GM12878 (cell line): ENCODE measurements around the gene GPR108. TPM values are rescaled to one million over a fixed set of nuclear protein-coding genes. Genes with fewer than 3 reads are reported as not detected.
A peak's percentile ranks its signal among the peaks of the same experiment; 100 is the strongest.

Source experiments
- BCL11A ChIP-seq: IDR thresholded peaks from 2 replicates; pipeline ENCODE4 v1.6.1; 2011; ENCODE audit warnings: low read depth, low read length
- CUX1 ChIP-seq: IDR thresholded peaks from 2 replicates; pipeline ENCODE4 v1.6.1; 2012; ENCODE audit warnings: improper control_type of control experiment, low read depth, low read length; ENCODE audit not compliant: insufficient replicate concordance
- GATAD2B ChIP-seq: fragments of 450-650 bp; conservative IDR thresholded peaks from 2 replicates; pipeline ENCODE4 v1.6.1; 2017; ENCODE audit warnings: low read depth, mild to moderate bottlenecking, moderate library complexity
- NR2C1 ChIP-seq: fragments of 450-650 bp; IDR thresholded peaks from 2 replicates; pipeline ENCODE4 v1.6.1; 2017; ENCODE audit warnings: antibody characterized with exemption, mild to moderate bottlenecking, moderate library complexity
- PAX5 ChIP-seq: IDR thresholded peaks from 2 replicates; pipeline ENCODE4 v1.6.1; 2011; ENCODE audit warnings: low read depth, low read length, borderline replicate concordance
- PKNOX1 ChIP-seq: fragments of 450-650 bp; IDR thresholded peaks from 2 replicates; pipeline ENCODE4 v1.6.1; 2016; ENCODE audit warnings: mild to moderate bottlenecking
- POLR2A ChIP-seq: IDR thresholded peaks from 2 replicates; pipeline ENCODE4 v1.6.1; 2011; ENCODE audit warnings: low read depth, mild to moderate bottlenecking, low read length
- POLR2AphosphoS5 ChIP-seq: IDR thresholded peaks from 2 replicates; pipeline ENCODE4 v1.6.1; 2011; ENCODE audit warnings: mild to moderate bottlenecking, low read length, inconsistent platforms
- PRDM15 ChIP-seq: fragments of 450-650 bp; formaldehyde crosslinking; IDR thresholded peaks from 2 replicates; pipeline ENCODE4 v1.4.0; 2020; ENCODE audit warnings: mild to moderate bottlenecking, moderate library complexity
- SUPT20H ChIP-seq: IDR thresholded peaks from 2 replicates; pipeline ENCODE4 v1.6.1; 2011; ENCODE audit warnings: low read depth, mild to moderate bottlenecking, low read length, moderate library complexity, borderline replicate concordance; ENCODE audit not compliant: control insufficient read depth
- TAF1 ChIP-seq: IDR thresholded peaks from 2 replicates; pipeline ENCODE4 v1.6.1; 2011; ENCODE audit warnings: mild to moderate bottlenecking, low read depth, low read length, borderline replicate concordance
- polyA plus RNA-seq, 11 experiments: library from polyadenylated mRNA; depleted of rRNA in 4 of 11; unstranded in 6 of 11; stranded (reverse) in 5 of 11; fragments of >200 nt; fragmentation: Nextera tagmentation in 4 of 11; fragmentation: Illumina TruSeq in 1 of 11; extraction: Ambion mirVana in 4 of 11; extraction: Trizol in 1 of 11; gene quantifications; 1 replicate in 1 of 11; 2 replicates in 10 of 11; pipeline versions ENCODE4 v1.2.1 to v1.2.3, GENCODE V29; 2011 to 2016; ENCODE audit warnings: inconsistent platforms in 2 of 11, missing spikeins in 2 of 11, low read depth in 1 of 11
- total RNA-seq, 4 experiments: library from RNA; depleted of rRNA in 3 of 4; stranded (reverse); fragments of >200 nt in 3 of 4; fragmentation: Illumina TruSeq in 1 of 4; extraction: Trizol in 1 of 4; gene quantifications; 2 replicates each; pipeline versions ENCODE4 v1.2.1 to v1.2.3, GENCODE V29; 2013 to 2021
- TF ChIP-seq, protein P1 (sequence below): fragments of 450-650 bp; IDR thresholded peaks from 2 replicates; pipeline ENCODE4 v1.6.1; 2016; ENCODE audit warnings: mild to moderate bottlenecking, moderate library complexity, borderline replicate concordance

Gene GPR108
- total and polyA plus RNA-seq, 10 of the 15 experiments (the other 5 are each of a cell fraction or from before 2014, with no cell fraction given) = 4.4 to 87.2 (median 57.1) TPM

GRCh38 chr19:6739883-6740588, 2.7 kb upstream of the GPR108 start (continued):
- TF ChIP-seq CUX1 = no peak
- 0 out of 2 replicates have a peak, but pooled peaks have one; percentile 12 for TF ChIP-seq TAF1
- no peak for TF ChIP-seq SUPT20H
- TF ChIP-seq POLR2A = no peak
- TF ChIP-seq BCL11A = no peak
- TF ChIP-seq, protein P1, sequence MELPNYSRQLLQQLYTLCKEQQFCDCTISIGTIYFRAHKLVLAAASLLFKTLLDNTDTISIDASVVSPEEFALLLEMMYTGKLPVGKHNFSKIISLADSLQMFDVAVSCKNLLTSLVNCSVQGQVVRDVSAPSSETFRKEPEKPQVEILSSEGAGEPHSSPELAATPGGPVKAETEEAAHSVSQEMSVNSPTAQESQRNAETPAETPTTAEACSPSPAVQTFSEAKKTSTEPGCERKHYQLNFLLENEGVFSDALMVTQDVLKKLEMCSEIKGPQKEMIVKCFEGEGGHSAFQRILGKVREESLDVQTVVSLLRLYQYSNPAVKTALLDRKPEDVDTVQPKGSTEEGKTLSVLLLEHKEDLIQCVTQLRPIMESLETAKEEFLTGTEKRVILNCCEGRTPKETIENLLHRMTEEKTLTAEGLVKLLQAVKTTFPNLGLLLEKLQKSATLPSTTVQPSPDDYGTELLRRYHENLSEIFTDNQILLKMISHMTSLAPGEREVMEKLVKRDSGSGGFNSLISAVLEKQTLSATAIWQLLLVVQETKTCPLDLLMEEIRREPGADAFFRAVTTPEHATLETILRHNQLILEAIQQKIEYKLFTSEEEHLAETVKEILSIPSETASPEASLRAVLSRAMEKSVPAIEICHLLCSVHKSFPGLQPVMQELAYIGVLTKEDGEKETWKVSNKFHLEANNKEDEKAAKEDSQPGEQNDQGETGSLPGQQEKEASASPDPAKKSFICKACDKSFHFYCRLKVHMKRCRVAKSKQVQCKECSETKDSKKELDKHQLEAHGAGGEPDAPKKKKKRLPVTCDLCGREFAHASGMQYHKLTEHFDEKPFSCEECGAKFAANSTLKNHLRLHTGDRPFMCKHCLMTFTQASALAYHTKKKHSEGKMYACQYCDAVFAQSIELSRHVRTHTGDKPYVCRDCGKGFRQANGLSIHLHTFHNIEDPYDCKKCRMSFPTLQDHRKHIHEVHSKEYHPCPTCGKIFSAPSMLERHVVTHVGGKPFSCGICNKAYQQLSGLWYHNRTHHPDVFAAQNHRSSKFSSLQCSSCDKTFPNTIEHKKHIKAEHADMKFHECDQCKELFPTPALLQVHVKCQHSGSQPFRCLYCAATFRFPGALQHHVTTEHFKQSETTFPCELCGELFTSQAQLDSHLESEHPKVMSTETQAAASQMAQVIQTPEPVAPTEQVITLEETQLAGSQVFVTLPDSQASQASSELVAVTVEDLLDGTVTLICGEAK = no peak
- peak; percentile 7; the same call in 1 of the 2 replicates for TF ChIP-seq PAX5
- TF ChIP-seq POLR2AphosphoS5 = no peak
- no peak for TF ChIP-seq GATAD2B
- TF ChIP-seq PRDM15 (CRISPR knock-in tag) = no peak
- no peak for TF ChIP-seq NR2C1
- no peak for TF ChIP-seq PKNOX1
